GM13976 (cell line): ENCODE measurements around the gene CENPQ.

Experiments
- DNase-seq: peaks from one replicate; pipeline ENCODE4 v3.0.0; 2012; ENCODE audit warnings: low spot score
- CTCF ChIP-seq: IDR thresholded peaks from 2 replicates; pipeline ENCODE4 v1.5.1; 2012; ENCODE audit warnings: borderline replicate concordance, mild to moderate bottlenecking; ENCODE audit not compliant: insufficient read depth; ENCODE audit errors: extremely low read depth, missing control alignments, control extremely low read depth
- in situ Hi-C: fragments of 300-500 bp; cut with MboI; formaldehyde crosslinking; loops from one replicate; pipeline ENCODE4 v1.12.0; 2022; ENCODE audit warnings: low sequenced_read_pairs, mixed read lengths, inconsistent platforms; ENCODE audit not compliant: unreplicated experiment

Gene CENPQ

GRCh38 chr6:49535795-49536194 lies 72.6 kb downstream of the CENPQ start:
- no peak for DNase-seq
- in situ Hi-C loops: no loop called here
- no peak for TF ChIP-seq CTCF

GRCh38 chr6:49539102-49539501 lies 75.9 kb downstream of the CENPQ start:
- TF ChIP-seq CTCF: no peak
- in situ Hi-C loops: no loop called here
- no peak for DNase-seq

- no peak for TF ChIP-seq CTCF
- in situ Hi-C loops: no loop called here
- DNase-seq: no peak
These were observed 77.4 kb downstream of the CENPQ start for GRCh38 chr6:49540614-49541013.

GRCh38 chr6:49541210-49541724 lies 78.1 kb downstream of the CENPQ start:
- TF ChIP-seq CTCF: no peak
- in situ Hi-C loops: no loop called here
- no peak for DNase-seq

GRCh38 chr6:49541936-49542335 lies 78.8 kb downstream of the CENPQ start:
- TF ChIP-seq CTCF: no peak
- no peak for DNase-seq
- in situ Hi-C loops: no loop called here
